NOMO-1 treated with DMSO at 0.1 percent for 48 hours (cell line): ENCODE results near the gene DCAF5.
A peak's percentile ranks its signal among the peaks of the same experiment; 100 is the strongest.
"Not testable (repeated sequence)": the region's sequence is repeated elsewhere in the genome, so short reads cannot be mapped to it uniquely, and the experiment has no call there.

ENCODE experiments used
- DNase-seq: peaks from one replicate; lab custom pipeline; 2025; ENCODE audit not compliant: unreplicated experiment; lab: John Stamatoyannopoulos, UW

Gene DCAF5

GRCh38 chr14:69073915-69074314, 79.0 kb downstream of the DCAF5 start:
- DNase-seq, result peak; percentile 69

GRCh38 chr14:69073429-69073828, 79.5 kb downstream of the DCAF5 start:
- DNase-seq, result no peak

- DNase-seq, result no peak
Observed at GRCh38 chr14:69072584-69072983, 80.3 kb downstream of the DCAF5 start.

GRCh38 chr14:69068744-69069421, 84.0 kb downstream of the DCAF5 start:
- DNase-seq, result no peak

GRCh38 chr14:69066396-69067171, 86.3 kb downstream of the DCAF5 start:
- no peak for DNase-seq

- DNase-seq, result not testable (repeated sequence)
Observed at GRCh38 chr14:69065934-69066333, 87.0 kb downstream of the DCAF5 start.

- no peak for DNase-seq
Observed at GRCh38 chr14:69064596-69064995, 88.3 kb downstream of the DCAF5 start.

GRCh38 chr14:69059658-69060623, 93.0 kb downstream of the DCAF5 start:
- DNase-seq, result peak; percentile 21

- DNase-seq, result peak; percentile 17
Observed at GRCh38 chr14:69055999-69056788, 96.7 kb downstream of the DCAF5 start.

- DNase-seq, result no peak
Observed at GRCh38 chr14:69055125-69055524, 97.8 kb downstream of the DCAF5 start.

GRCh38 chr14:69054030-69054429, 98.9 kb downstream of the DCAF5 start:
- no peak for DNase-seq

- peak; percentile 27 for DNase-seq
Observed at GRCh38 chr14:69052181-69052601, 100.7 kb downstream of the DCAF5 start.

GRCh38 chr14:69050240-69051184, 102.4 kb downstream of the DCAF5 start:
- DNase-seq, result no peak

- no peak for DNase-seq
Observed at GRCh38 chr14:69049675-69050074, 103.2 kb downstream of the DCAF5 start.

- no peak for DNase-seq
Observed at GRCh38 chr14:69048456-69048855, 104.5 kb downstream of the DCAF5 start.

GRCh38 chr14:69047255-69047654, 105.7 kb downstream of the DCAF5 start:
- DNase-seq, result no peak

- no peak for DNase-seq
Observed at GRCh38 chr14:69046476-69046860, 106.5 kb downstream of the DCAF5 start.

GRCh38 chr14:69045857-69046475, 107.0 kb downstream of the DCAF5 start:
- DNase-seq, result peak; percentile 30

- no peak for DNase-seq
Observed at GRCh38 chr14:69044965-69045555, 107.9 kb downstream of the DCAF5 start.
